Mucosa of rectum (tissue), 2 donors: Measurements from ENCODE around the gene RUFY3.
"Not testable (repeated sequence)": the region's sequence is repeated elsewhere in the genome, so short reads cannot be mapped to it uniquely, and the experiment has no call there.

Source experiments
- H3K27ac ChIP-seq, 2 donors: one replicate each; pipeline ENCODE4 v1.7.0; 2013; ENCODE audit warnings: inconsistent platforms in 2 of 2, low read depth in 2 of 2, low read length in 2 of 2
- H3K27me3 ChIP-seq, 2 donors: one replicate each; pipeline ENCODE4 v1.7.0; 2013; ENCODE audit warnings: low read length in 2 of 2; ENCODE audit not compliant: control insufficient read depth in 2 of 2, insufficient read depth in 2 of 2
- H3K36me3 ChIP-seq, 2 donors: one replicate each; pipeline ENCODE4 v1.7.0; 2013; ENCODE audit warnings: low read length in 2 of 2; ENCODE audit not compliant: control insufficient read depth in 2 of 2, insufficient read depth in 2 of 2
- H3K4me1 ChIP-seq, 2 donors: one replicate each; pipeline ENCODE4 v1.7.0; 2013; ENCODE audit warnings: low read length in 2 of 2, mild to moderate bottlenecking in 1 of 2; ENCODE audit not compliant: control insufficient read depth in 2 of 2, insufficient read depth in 2 of 2
- H3K4me3 ChIP-seq, 2 donors: one replicate each; pipeline ENCODE4 v1.7.0; 2013; ENCODE audit warnings: low read length in 2 of 2
- H3K9ac ChIP-seq, 2 donors: one replicate each; pipeline ENCODE4 v1.7.0; 2013; ENCODE audit warnings: low read length in 2 of 2, low read depth in 1 of 2, mild to moderate bottlenecking in 1 of 2
- H3K9me3 ChIP-seq, 2 donors: one replicate each; pipeline ENCODE4 v1.7.0; 2013; ENCODE audit warnings: low read length in 2 of 2; ENCODE audit not compliant: control insufficient read depth in 2 of 2
- donor health status: healthy.
- donor health status: Normal muscosa, but diverticular disease.

The RUFY3 gene

DNA sequence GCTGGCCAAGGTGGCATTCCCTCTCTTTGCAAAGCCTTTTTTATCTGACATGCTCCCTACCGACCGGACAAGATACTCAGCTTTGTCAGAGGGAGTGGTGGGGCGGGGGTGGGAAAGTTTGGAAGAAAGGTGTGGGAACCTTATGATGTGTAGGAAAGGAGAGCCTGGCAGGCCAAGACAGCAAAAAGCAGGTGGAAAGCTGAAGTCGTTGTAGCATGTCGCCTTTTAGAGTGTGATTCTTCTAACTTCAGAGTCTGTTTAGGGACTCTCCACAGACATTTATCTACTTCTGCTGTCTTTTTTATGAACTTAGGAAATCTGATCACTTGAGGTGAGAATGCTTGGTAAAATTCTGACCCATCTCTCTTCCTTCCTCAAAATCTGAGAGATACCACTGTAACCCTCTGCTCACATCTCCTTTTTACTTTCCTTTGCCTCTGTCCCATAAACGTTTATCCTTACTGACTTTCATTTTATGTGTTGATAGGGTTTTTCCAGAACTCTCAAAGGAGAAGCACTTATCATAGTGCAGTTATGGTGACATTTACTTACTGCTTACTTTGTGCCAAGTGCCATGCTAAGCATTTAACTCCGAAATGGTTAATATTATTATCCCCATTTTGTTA, 8.2 kb upstream of the RUFY3 start:
- no peaks in the 10 kb centered on the region for H3K36me3 ChIP-seq
- H3K4me1 ChIP-seq, result peaks cover 0 to 6% of the 10 kb centered on the region in 2 donors
- no peak overlapping the region for H3K9ac ChIP-seq
- no peak overlapping the region for H3K4me3 ChIP-seq
- H3K9me3 ChIP-seq, result no peaks in the 10 kb centered on the region
- no peaks in the 10 kb centered on the region for H3K27me3 ChIP-seq
- H3K27ac ChIP-seq, result peak overlapping the region in 1 of 2 donors; percentile 46

DNA sequence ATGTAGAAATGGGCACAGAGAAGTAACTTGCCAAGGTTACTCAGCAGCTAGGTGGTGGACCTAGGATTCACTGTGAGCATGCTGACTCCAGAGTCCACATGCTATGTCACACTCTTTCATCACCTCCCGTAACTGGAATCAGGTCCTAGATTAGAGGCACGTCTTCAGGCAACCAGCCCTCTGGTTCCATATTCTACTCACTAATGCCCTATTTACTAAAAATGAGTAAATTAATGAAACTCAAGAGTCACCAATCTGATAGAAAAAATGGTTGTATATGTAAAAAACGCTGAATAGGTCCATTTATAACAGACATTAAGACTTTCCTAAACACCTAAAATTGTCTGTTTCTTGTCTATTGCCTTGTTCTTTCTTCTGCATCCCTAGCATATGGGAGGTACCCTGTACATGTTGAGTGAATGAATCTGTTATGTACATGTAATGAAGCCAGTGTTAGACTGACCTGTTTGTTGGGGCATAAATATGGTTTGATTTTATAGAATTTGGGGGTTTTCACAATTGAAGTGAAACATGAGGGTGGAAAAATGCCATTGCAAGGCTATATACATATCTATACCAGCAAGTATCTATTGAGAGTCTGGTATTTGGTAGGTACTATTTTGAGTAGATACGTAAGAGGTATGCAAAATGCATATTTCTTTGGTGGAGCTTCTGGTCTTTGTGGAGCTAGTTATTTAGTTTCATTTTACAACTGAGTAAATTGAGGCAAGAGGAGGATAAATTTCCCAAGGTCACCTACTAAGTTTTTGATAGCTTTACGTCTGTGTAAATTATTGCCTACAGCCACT, 7.5 kb upstream of the RUFY3 start:
- Histone ChIP-seq H3K9me3 (no peaks in the 10 kb centered on the region), H3K4me1 (peaks cover 0 to 5% of the 10 kb centered on the region in 2 donors), H3K9ac (no peak overlapping the region), H3K27ac (no peak overlapping the region), H3K4me3 (no peak overlapping the region), H3K27me3 (no peaks in the 10 kb centered on the region), H3K36me3 (no peaks in the 10 kb centered on the region)

DNA sequence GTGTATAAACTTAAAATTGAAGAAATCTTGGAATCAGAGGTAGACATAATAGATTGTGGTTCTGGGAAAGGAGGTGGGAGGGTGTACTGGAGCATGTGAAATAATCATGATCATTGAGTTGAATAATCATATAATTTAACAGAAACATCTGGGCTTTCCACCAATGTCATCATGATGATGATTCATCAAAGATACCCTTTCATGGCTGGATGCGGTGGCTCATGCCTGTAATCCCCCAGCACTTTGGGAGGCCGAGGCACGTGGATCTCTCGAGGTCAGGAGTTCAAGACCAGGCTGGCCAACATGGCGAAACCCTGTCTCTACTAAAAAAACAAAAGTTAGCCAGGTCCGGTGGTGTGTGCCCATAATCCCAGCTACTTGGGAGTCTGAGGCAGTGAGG, 6.7 kb upstream of the RUFY3 start:
- H3K4me1 ChIP-seq, result no peaks in the 10 kb centered on the region

DNA sequence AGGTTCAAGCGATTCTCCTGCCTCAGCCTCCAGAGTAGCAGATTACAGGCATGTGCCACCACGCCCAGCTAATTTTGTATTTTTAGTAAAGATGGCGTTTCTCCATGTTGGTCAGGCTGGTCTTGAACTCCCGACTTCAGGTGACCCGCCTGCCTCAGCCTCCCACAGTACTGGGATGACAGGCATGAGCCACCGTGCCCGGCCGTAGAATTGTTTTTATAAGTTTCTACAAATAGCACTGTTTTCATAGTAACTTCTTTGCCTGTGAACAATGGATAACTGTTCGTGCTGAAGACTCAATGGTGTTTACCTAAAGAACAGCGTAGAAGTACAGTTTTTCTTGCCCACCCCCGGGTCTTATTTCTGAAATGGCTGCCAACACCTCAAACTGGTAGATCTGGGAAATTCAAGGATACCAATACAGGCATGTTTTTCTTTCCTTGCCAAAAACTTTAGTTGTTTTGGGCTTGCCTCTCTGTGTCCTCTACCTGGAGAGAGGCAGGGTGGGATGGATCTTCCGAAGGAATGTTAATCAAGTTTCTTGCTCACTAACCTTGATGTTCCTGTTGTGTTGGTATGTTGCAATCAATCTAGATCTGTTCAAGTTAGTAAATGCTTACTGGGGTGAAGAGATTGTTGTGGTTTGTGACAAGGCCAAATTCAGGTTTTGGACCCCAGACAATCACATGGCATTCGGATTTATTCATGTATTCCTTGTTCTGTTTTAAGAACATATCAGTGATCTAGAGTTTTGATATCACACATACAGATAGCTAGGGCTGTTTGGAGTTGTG, 2.8 kb upstream of the RUFY3 start:
- H3K9ac ChIP-seq, result no peak overlapping the region
- no peaks in the 10 kb centered on the region for H3K4me1 ChIP-seq
- no peaks in the 10 kb centered on the region for H3K9me3 ChIP-seq
- H3K4me3 ChIP-seq, result no peak overlapping the region
- no peak overlapping the region for H3K27ac ChIP-seq
- H3K27me3 ChIP-seq, result no peaks in the 10 kb centered on the region
- H3K36me3 ChIP-seq, result no peaks in the 10 kb centered on the region

More for the DNA sequence above, 6.7 kb upstream of the RUFY3 start:
- Histone ChIP-seq H3K27me3 (no peaks in the 10 kb centered on the region), H3K9ac (no peak overlapping the region), H3K9me3 (no peaks in the 10 kb centered on the region), H3K27ac (no peak overlapping the region), H3K4me3 (no peak overlapping the region), H3K36me3 (no peaks in the 10 kb centered on the region)

DNA sequence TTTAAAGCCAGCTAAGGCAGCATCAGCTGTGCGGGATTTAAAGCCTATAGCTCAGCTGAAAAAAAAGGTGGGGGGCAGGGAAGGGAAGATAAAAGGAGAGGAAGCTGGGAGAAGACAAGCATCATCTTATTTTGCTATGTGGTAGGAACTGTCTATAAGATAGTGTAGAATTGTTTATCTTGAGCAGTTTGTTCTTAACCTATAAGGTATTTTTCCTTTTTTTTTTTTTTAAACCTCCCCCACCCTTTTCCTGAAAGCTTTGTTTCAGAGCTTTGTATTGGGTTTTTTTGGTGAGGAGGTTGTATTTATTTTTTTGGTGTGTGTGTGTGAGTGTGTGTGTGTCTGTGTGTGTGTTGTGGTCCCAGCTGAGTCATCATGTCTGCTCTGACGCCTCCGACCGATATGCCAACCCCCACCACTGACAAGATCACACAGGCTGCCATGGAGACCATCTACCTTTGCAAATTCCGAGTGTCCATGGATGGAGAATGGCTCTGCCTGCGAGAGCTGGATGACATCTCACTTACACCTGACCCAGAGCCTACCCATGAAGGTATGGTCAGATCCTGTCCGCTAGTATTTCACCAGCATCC, 531 bp downstream of the RUFY3 start:
- Histone ChIP-seq H3K27ac (no peak overlapping the region), H3K9ac (peak overlapping the region in 1 of 2 donors; percentile 19), H3K4me3 (peak overlapping the region; percentile 57 to 62), H3K36me3 (peaks cover 0 to 3% of the 10 kb centered on the region in 2 donors), H3K27me3 (no peaks in the 10 kb centered on the region), H3K9me3 (no peaks in the 10 kb centered on the region), H3K4me1 (no peaks in the 10 kb centered on the region)

DNA sequence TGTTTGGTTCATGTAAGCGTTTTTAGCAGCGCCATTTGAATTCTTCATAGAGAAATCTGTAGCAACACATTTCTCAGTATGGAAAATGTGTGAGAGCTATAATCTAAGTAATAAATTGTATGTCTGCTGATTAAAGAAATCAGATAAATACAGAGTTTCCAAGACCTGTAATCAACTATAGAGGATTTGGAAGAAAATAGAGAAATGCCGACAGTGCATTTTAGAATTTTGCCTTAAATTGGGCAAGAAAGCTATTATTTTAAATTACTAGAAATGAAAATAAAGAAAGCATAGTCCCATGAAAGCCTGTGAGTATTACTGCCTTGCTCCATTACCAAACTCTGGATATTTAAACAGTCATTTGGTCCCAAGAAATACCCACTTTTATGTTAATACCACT, 2.7 kb downstream of the RUFY3 start:
- Histone ChIP-seq H3K4me3 (no peak overlapping the region), H3K9ac (no peak overlapping the region), H3K27me3 (no peaks in the 10 kb centered on the region), H3K4me1 (no peaks in the 10 kb centered on the region), H3K27ac (no peak overlapping the region), H3K36me3 (peaks cover 0 to 3% of the 10 kb centered on the region in 2 donors), H3K9me3 (no peaks in the 10 kb centered on the region)

DNA sequence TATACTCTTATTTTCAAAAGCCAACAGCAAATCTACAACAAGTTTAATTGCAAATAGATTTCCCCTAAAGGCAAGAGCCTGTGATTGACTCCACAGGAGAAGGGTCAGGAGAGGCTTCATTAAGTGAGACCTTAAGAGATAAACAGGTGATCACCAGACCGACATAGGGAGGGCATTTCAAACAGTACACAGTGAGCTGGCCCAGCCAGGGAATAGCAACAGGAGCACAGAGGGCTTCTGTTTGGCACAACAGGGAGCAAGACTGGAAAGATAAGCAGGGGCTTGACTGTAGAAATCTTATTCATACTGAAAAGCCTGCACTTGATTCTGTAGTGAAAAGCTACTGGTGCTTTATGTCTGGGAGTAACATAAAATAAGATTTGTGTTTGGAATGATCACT, 3.9 kb downstream of the RUFY3 start:
- Histone ChIP-seq H3K27ac (no peak overlapping the region), H3K27me3 (no peaks in the 10 kb centered on the region), H3K36me3 (peaks cover 0 to 3% of the 10 kb centered on the region in 2 donors)

DNA sequence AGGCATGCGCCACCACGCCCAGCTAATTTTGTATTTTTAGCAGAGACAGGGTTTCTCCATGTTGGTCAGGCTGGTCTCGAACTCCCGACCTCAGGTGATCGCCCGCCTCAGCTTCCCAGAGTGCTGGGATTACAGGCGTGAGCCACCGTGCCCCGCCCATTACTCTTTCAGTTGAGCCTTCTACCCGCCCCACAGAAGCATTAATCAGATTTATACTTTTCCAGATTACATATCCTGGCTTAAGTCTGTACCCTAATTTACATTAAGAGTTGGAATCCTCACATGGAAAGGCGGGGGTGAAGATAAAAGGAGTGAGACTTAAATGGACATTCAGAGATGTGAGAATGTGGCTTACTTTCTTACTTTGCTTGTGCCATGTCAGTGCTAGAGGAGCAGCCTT, 4.8 kb downstream of the RUFY3 start:
- not testable (repeated sequence) for H3K9ac ChIP-seq, H3K9me3 ChIP-seq, H3K4me1 ChIP-seq, H3K27me3 ChIP-seq, H3K4me3 ChIP-seq, H3K36me3 ChIP-seq, H3K27ac ChIP-seq

More for the DNA sequence above, 3.9 kb downstream of the RUFY3 start:
- no peak overlapping the region for H3K9ac ChIP-seq
- no peak overlapping the region for H3K4me3 ChIP-seq
- H3K9me3 ChIP-seq, result no peaks in the 10 kb centered on the region
- H3K4me1 ChIP-seq, result no peaks in the 10 kb centered on the region

DNA sequence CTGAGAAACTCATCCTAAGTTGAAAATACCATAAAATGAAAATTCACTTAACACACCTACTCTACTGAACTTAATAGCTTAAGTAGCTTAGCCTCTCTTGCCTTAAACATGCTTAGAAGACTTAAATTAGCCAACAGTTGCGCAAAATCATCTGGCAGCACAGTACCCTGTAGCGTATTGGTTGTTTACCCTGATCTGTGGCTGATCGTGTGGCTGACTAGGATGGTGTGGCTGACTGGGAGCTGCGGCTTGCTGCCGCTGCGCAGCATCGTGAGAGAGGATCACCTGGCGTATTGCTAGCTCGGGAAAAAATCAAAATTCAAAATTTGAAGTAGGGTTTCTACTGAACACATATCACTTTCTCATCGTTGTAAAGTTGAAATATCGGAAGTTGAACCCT, 6.3 kb downstream of the RUFY3 start:
- Histone ChIP-seq H3K4me3 (no peak overlapping the region), H3K27ac (no peak overlapping the region), H3K4me1 (no peaks in the 10 kb centered on the region), H3K9me3 (no peaks in the 10 kb centered on the region), H3K36me3 (peaks cover 0 to 3% of the 10 kb centered on the region in 2 donors), H3K27me3 (no peaks in the 10 kb centered on the region), H3K9ac (no peak overlapping the region)

DNA sequence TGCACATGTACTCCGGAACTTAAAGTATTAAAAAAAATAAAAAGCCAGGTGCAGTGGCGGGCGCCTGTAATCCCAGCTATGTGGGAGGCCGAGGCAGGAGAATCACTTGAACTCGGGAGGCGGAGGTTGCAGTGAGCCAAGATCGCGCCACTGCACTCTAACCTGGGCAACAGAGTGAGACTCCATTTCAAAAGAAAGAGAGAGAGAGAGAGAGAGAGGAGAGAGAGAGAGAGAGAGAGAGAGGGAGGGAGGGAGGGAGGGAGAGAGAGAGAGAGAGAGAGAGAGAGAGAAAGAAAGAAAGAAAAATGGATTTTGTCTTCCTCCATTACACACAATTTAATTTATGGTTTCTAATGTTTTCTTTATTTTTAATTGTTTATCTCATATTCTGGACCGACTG, 11.1 kb downstream of the RUFY3 start:
- H3K4me1 ChIP-seq, result peaks cover 10 to 13% of the 10 kb centered on the region in 2 donors
- H3K36me3 ChIP-seq, H3K4me3 ChIP-seq, H3K27ac ChIP-seq, H3K27me3 ChIP-seq, H3K9me3 ChIP-seq, H3K9ac ChIP-seq: not testable (repeated sequence)
